HG03565 (cell line): Measurements from ENCODE around the gene PCDH10.
"Not testable (repeated sequence)": the region's sequence is repeated elsewhere in the genome, so short reads cannot be mapped to it uniquely, and the experiment has no call there.

Experiments used
- ATAC-seq: cut with Tn5 transposase; IDR thresholded peaks from one replicate; pipeline ENCODE4 v1.9.1; 2021; ENCODE audit warnings: mild to moderate bottlenecking, moderate library complexity; ENCODE audit not compliant: unreplicated experiment

The PCDH10 gene

GRCh38 chr4:133208694-133209285 lies 59.7 kb downstream of the PCDH10 start:
- ATAC-seq = no peak

DNA sequence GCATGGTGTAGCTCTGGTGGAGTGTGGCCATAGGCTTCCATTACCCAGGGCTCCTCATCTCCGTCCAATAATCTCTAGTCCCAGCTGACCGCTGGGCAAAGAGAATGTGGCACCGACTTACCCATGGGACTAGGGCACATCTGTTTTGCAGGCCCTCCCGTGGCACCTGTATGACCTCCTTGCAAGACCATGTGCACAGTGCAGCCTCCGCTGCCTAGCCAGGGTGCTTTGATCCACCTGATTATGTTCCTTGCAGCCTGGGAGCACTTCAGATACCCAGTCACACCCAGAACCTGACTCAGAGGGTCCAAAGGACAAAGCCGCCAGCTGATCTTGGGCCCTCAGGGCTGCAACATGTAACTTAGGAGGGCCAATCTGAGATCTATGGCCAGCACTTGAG lies 84.8 kb downstream of the PCDH10 start:
- ATAC-seq = no peak

- ATAC-seq = not testable (repeated sequence)
Observed at GRCh38 chr4:133240451-133240850, 91.4 kb downstream of the PCDH10 start.
